ENCODE results near the gene ABTB1. TPM values are rescaled to one million over a fixed set of nuclear protein-coding genes. Genes with fewer than 3 reads are reported as not detected.

Gene ABTB1
- total RNA-seq, 1 experiment from 2014 or later: 3.6 TPM

DNA sequence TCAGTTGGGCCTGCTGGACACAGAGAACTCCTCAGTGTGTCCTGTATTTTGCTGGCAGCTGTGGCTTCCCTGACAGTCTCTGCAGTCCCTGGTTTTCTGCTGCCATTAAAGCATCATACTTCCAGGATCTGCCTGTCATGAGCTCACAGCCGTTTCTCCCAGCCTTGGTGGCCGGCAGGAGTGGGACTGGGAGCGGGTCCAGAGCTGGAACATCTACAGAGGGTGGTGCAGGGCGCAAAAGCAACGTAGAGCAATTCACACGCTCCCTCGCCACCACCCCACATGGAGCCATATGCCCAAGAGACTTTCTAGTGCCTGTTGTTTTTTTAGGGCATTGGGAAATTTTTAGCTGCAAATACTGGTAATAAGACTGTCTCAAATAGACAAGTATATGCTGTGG lies 33.6 kb downstream of the ABTB1 start:
- no peak for TF ChIP-seq EZH2 (IDR thresholded peaks at IDR 0.05; ENCODE audit: low read length, unreplicated experiment)
- CTCF ChIA-PET: no interaction called here
- Histone ChIP-seq H3K79me2 (ENCODE audit: low read length) (no peaks in the 10 kb centered on the region), H4K20me1 (ENCODE audit: low read length) (no peaks in the 10 kb centered on the region), H3K27me3 (ENCODE audit: low read length) (no peaks in the 10 kb centered on the region), H3K4me2 (ENCODE audit: low read length) (no peak overlapping the region), H3K4me3 (ENCODE audit: low read length) (no peak overlapping the region), H3K27ac (ENCODE audit: low read length) (no peak overlapping the region), H3F3A (ENCODE audit: low read length, unreplicated experiment) (no peaks in the 10 kb centered on the region), H3K9ac (ENCODE audit: low read length) (no peak overlapping the region), H3K4me1 (ENCODE audit: insufficient read depth, low read length) (peaks cover 17% of the 10 kb centered on the region), H3K9me2 (replicated peaks; ENCODE audit: low read length) (no peaks in the 10 kb centered on the region), H3K9me3 (ENCODE audit: low read length) (no peaks in the 10 kb centered on the region), H2AFZ (ENCODE audit: low read length) (no peak overlapping the region), H3K36me3 (ENCODE audit: low read depth, low read length) (no peaks in the 10 kb centered on the region)
- no peak for DNase-seq
- POLR2A ChIA-PET (ENCODE audit: unreplicated experiment): no interaction called here
- intact Hi-C loops (cut with micrococcal nuclease): no loop called here
- no peak for ATAC-seq
- no TSS peak for BruUV-seq (replicated peaks)

DNA sequence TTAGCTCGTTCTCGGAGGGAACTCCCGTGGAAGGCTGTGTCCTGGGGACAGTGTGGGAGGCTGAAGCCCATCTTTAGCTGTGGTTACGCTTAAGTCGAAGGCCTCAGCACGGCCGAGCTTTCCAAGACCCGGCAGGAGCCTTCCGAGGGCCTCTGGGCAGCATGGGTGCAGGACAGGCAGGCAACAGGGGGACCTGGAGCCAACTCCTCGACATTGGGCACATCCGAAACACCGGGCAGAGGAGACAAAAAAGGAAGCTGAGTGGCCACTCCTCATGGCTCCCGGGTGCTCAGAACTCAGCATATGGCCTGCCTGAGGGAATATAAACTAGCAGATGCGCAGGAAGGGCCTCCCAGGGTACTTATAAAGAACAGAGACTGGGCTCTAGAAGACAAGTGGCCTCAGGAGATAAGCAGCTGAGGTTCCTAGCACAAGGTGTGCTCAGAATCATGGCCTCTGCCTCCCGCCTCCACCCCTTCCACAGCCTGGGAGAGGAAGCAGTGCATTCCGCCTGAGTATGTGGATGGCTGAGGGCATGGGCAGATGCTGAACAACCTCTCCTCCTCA lies 34.1 kb downstream of the ABTB1 start:
- ChIA-PET POLR2A (ENCODE audit: unreplicated experiment) (no interaction called here), CTCF (no interaction called here)
- Histone ChIP-seq H4K20me1 (ENCODE audit: low read length) (no peaks in the 10 kb centered on the region), H3K4me2 (ENCODE audit: low read length) (no peak overlapping the region), H3K4me1 (ENCODE audit: insufficient read depth, low read length) (peaks cover 19% of the 10 kb centered on the region), H3K4me3 (ENCODE audit: low read length) (no peak overlapping the region), H3F3A (ENCODE audit: low read length, unreplicated experiment) (no peaks in the 10 kb centered on the region), H3K9me2 (replicated peaks; ENCODE audit: low read length) (no peaks in the 10 kb centered on the region), H3K9me3 (ENCODE audit: low read length) (no peaks in the 10 kb centered on the region), H3K27me3 (ENCODE audit: low read length) (no peaks in the 10 kb centered on the region), H3K36me3 (ENCODE audit: low read depth, low read length) (no peaks in the 10 kb centered on the region), H3K27ac (ENCODE audit: low read length) (no peak overlapping the region), H2AFZ (ENCODE audit: low read length) (no peak overlapping the region), H3K9ac (ENCODE audit: low read length) (no peak overlapping the region), H3K79me2 (ENCODE audit: low read length) (no peaks in the 10 kb centered on the region)
- BruUV-seq (replicated peaks): no TSS peak
- TF ChIP-seq, protein P1, sequence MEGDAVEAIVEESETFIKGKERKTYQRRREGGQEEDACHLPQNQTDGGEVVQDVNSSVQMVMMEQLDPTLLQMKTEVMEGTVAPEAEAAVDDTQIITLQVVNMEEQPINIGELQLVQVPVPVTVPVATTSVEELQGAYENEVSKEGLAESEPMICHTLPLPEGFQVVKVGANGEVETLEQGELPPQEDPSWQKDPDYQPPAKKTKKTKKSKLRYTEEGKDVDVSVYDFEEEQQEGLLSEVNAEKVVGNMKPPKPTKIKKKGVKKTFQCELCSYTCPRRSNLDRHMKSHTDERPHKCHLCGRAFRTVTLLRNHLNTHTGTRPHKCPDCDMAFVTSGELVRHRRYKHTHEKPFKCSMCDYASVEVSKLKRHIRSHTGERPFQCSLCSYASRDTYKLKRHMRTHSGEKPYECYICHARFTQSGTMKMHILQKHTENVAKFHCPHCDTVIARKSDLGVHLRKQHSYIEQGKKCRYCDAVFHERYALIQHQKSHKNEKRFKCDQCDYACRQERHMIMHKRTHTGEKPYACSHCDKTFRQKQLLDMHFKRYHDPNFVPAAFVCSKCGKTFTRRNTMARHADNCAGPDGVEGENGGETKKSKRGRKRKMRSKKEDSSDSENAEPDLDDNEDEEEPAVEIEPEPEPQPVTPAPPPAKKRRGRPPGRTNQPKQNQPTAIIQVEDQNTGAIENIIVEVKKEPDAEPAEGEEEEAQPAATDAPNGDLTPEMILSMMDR (conservative IDR thresholded peaks at IDR 0.05; ENCODE audit: low read depth, low read length): no peak
- TF ChIP-seq EZH2phosphoT487 (IDR thresholded peaks at IDR 0.05; ENCODE audit: borderline replicate concordance, low read length) (no peak), EZH2 (IDR thresholded peaks at IDR 0.05; ENCODE audit: low read length, unreplicated experiment) (no peak)
- intact Hi-C loops (cut with micrococcal nuclease): no loop called here
- DNase-seq: no peak
- no peak for ATAC-seq

DNA sequence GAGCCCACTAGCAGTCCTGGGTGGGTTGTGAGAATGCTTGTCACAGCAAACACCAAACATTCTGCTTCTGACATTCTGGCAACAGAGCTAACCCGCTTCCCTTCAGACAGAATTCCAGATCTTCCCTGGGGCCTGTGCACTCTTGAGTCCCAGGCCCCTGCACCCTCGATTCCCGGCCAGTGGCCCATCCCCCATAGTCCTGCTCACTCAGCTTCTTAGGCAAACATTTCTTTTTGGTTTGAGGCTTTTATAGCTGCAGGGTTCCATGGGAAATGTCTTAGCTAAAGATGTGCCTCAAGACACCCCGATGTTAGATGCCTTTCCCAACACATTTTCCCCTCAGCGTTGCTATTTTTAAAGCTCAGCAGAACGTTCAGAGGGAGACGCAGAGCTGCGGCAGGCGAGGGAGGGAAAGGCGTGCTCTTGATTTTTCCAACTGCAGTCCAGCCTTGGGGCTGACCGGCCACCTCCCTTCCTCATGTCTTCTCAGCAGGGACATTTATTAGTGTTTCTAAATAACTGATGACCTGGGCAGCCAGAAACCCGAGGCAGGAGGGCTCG lies 35.2 kb downstream of the ABTB1 start:
- TF ChIP-seq EZH2phosphoT487 (IDR thresholded peaks at IDR 0.05; ENCODE audit: borderline replicate concordance, low read length) (no peak), EZH2 (IDR thresholded peaks at IDR 0.05; ENCODE audit: low read length, unreplicated experiment) (no peak)
- TF ChIP-seq, protein P1 (conservative IDR thresholded peaks at IDR 0.05; ENCODE audit: low read depth, low read length): no peak
- ATAC-seq: no peak
- H3F3A ChIP-seq (ENCODE audit: low read length, unreplicated experiment): no peaks in the 10 kb centered on the region
- no peak overlapping the region for H3K9ac ChIP-seq (ENCODE audit: low read length)
- CTCF ChIA-PET: no interaction called here
- no peak overlapping the region for H3K4me2 ChIP-seq (ENCODE audit: low read length)
- H3K27me3 ChIP-seq (ENCODE audit: low read length): no peaks in the 10 kb centered on the region
- intact Hi-C loops (cut with micrococcal nuclease): no loop called here
- H3K27ac ChIP-seq (ENCODE audit: low read length): no peak overlapping the region
- no peaks in the 10 kb centered on the region for H3K9me2 ChIP-seq (replicated peaks; ENCODE audit: low read length)
- no peak for DNase-seq
- H3K79me2 ChIP-seq (ENCODE audit: low read length): no peaks in the 10 kb centered on the region
- no TSS peak for BruUV-seq (replicated peaks)
- H3K4me3 ChIP-seq (ENCODE audit: low read length): no peak overlapping the region
- H3K4me1 ChIP-seq (ENCODE audit: insufficient read depth, low read length): peaks cover 19% of the 10 kb centered on the region
- no peaks in the 10 kb centered on the region for H3K9me3 ChIP-seq (ENCODE audit: low read length)
- POLR2A ChIA-PET (ENCODE audit: unreplicated experiment): no interaction called here
- no peaks in the 10 kb centered on the region for H3K36me3 ChIP-seq (ENCODE audit: low read depth, low read length)
- no peak overlapping the region for H2AFZ ChIP-seq (ENCODE audit: low read length)
- no peaks in the 10 kb centered on the region for H4K20me1 ChIP-seq (ENCODE audit: low read length)
